ENCODE measurements around the gene SCN11A. TPM values are rescaled to one million over a fixed set of nuclear protein-coding genes. Genes with fewer than 3 reads are reported as not detected.
A peak's percentile ranks its signal among the peaks of the same experiment; 100 is the strongest.

The SCN11A gene
- under 1 TPM; 0.21 to 0.98 (median 0.59) TPM for total RNA-seq

GRCh38 chr3:39051649-39052561, at the start of gene SCN11A, which contains the start of gene WDR48:
Gene SCN11A, minus strand, starts transcription at chr3:39051944. Its CDS starts 101,582 bp downstream, at chr3:38950362.
Gene WDR48, plus strand, starts transcription at chr3:39052016. Its CDS starts 10 bp downstream, at chr3:39052026.
- H3K27me3 ChIP-seq: no peaks in the 10 kb centered on the region
- peak; percentile 92 to 96 for DNase-seq (ENCODE audit: low spot score in 2 of 2)
- peak within 1 kb of the TSS; percentile 82 to 96 (median 94) for H3K27ac ChIP-seq
- 1% methylated on average over 47 to 58 of the region's 68 CpGs for WGBS, 2 donors
- peak within 1 kb of the TSS; percentile 77 to 99 (median 96) for H3K4me3 ChIP-seq
- H3K9me3 ChIP-seq: no peaks in the 10 kb centered on the region
- peaks cover 0 to 44% (median 12%) of the 10 kb centered on the region in 4 donors for H3K4me1 ChIP-seq
- H3K36me3 ChIP-seq: no peaks in the 10 kb centered on the region
- TF ChIP-seq CTCF (IDR thresholded peaks at IDR 0.05) (no peak), POLR2A (IDR thresholded peaks at IDR 0.05) (peak; percentile 80 to 93), EP300 (IDR thresholded peaks at IDR 0.05) (peak; percentile 55 to 99)

GRCh38 chr3:39101022-39101689, 49.4 kb upstream of the SCN11A start:
- TF ChIP-seq CTCF (IDR thresholded peaks at IDR 0.05): peak; percentile 32 to 54 (median 43)
- no peak for TF ChIP-seq POLR2A (IDR thresholded peaks at IDR 0.05)
- TF ChIP-seq EP300 (IDR thresholded peaks at IDR 0.05): no peak
- 83 to 88% methylated on average over 5 of the region's 5 CpGs for WGBS, 2 donors
- Histone ChIP-seq H3K27ac (no peak overlapping the region), H3K4me3 (no peak overlapping the region), H3K27me3 (no peaks in the 10 kb centered on the region), H3K4me1 (peaks cover 0 to 62% (median 22%) of the 10 kb centered on the region in 4 donors), H3K9me3 (no peaks in the 10 kb centered on the region), H3K36me3 (peaks cover 0 to 60% (median 0%) of the 10 kb centered on the region in 3 donors)
- no peak for DNase-seq (ENCODE audit: low spot score in 2 of 2)

GRCh38 chr3:39100500-39100886, 48.7 kb upstream of the SCN11A start:
- H3K9me3 ChIP-seq: no peaks in the 10 kb centered on the region
- H3K27ac ChIP-seq: no peak overlapping the region
- no peaks in the 10 kb centered on the region for H3K27me3 ChIP-seq
- DNase-seq (ENCODE audit: low spot score in 2 of 2): no peak
- 85 to 86% methylated on average over 9 of the region's 9 CpGs for WGBS, 2 donors
- TF ChIP-seq CTCF (IDR thresholded peaks at IDR 0.05): no peak
- no peak for TF ChIP-seq POLR2A (IDR thresholded peaks at IDR 0.05)
- no peak for TF ChIP-seq EP300 (IDR thresholded peaks at IDR 0.05)
- H3K36me3 ChIP-seq: peaks cover 0 to 66% (median 0%) of the 10 kb centered on the region in 3 donors
- peaks cover 0 to 58% (median 19%) of the 10 kb centered on the region in 4 donors for H3K4me1 ChIP-seq
- H3K4me3 ChIP-seq: no peak overlapping the region

- Histone ChIP-seq H3K36me3 (peaks cover 0 to 72% (median 0%) of the 10 kb centered on the region in 3 donors), H3K27ac (no peak overlapping the region), H3K27me3 (no peaks in the 10 kb centered on the region), H3K4me3 (no peak overlapping the region), H3K4me1 (peaks cover 0 to 56% (median 16%) of the 10 kb centered on the region in 4 donors), H3K9me3 (no peaks in the 10 kb centered on the region)
- WGBS, 2 donors: 100% methylated on average over 2 of the region's 2 CpGs
- no peak for DNase-seq (ENCODE audit: low spot score in 2 of 2)
- no peak for TF ChIP-seq POLR2A (IDR thresholded peaks at IDR 0.05)
- TF ChIP-seq EP300 (IDR thresholded peaks at IDR 0.05): no peak
- no peak for TF ChIP-seq CTCF (IDR thresholded peaks at IDR 0.05)
Measured at GRCh38 chr3:39099738-39100499, 48.2 kb upstream of the SCN11A start.

Measured in tibial nerve (tissue), 4 donors.